HG03571 (cell line): ENCODE measurements around the gene ARRB1.
"Not testable (repeated sequence)": the region's sequence is repeated elsewhere in the genome, so short reads cannot be mapped to it uniquely, and the experiment has no call there.

Source experiments
- ATAC-seq: cut with Tn5 transposase; IDR thresholded peaks from one replicate; pipeline ENCODE4 v1.9.1; 2021; ENCODE audit not compliant: unreplicated experiment

The ARRB1 gene

GRCh38 chr11:75344761-75345454 is 6.6 kb downstream of the ARRB1 start:
- no peak for ATAC-seq

GRCh38 chr11:75344186-75344585 is 7.3 kb downstream of the ARRB1 start:
- no peak for ATAC-seq

GRCh38 chr11:75342966-75343870 is 8.2 kb downstream of the ARRB1 start:
- no peak for ATAC-seq

GRCh38 chr11:75342231-75342918 is 9.1 kb downstream of the ARRB1 start:
- ATAC-seq = no peak

- no peak for ATAC-seq
Measured at GRCh38 chr11:75341612-75342011, 9.8 kb downstream of the ARRB1 start.

GRCh38 chr11:75339685-75340409 is 11.6 kb downstream of the ARRB1 start:
- no peak for ATAC-seq

GRCh38 chr11:75338516-75339208 is 12.8 kb downstream of the ARRB1 start:
- ATAC-seq = no peak

- ATAC-seq = no peak
Measured at GRCh38 chr11:75337195-75337654, 14.2 kb downstream of the ARRB1 start.

- no peak for ATAC-seq
Measured at GRCh38 chr11:75334976-75335375, 16.5 kb downstream of the ARRB1 start.

GRCh38 chr11:75334402-75334891 is 17.0 kb downstream of the ARRB1 start:
- no peak for ATAC-seq

GRCh38 chr11:75333807-75334140 is 17.7 kb downstream of the ARRB1 start:
- ATAC-seq = no peak

- no peak for ATAC-seq
Measured at GRCh38 chr11:75333022-75333806, 18.2 kb downstream of the ARRB1 start.

GRCh38 chr11:75331761-75332160 is 19.7 kb downstream of the ARRB1 start:
- ATAC-seq = not testable (repeated sequence)

- not testable (repeated sequence) for ATAC-seq
Measured at GRCh38 chr11:75331304-75331703, 20.2 kb downstream of the ARRB1 start.

GRCh38 chr11:75330886-75331285 is 20.6 kb downstream of the ARRB1 start:
- ATAC-seq = not testable (repeated sequence)

GRCh38 chr11:75330291-75330690 is 21.2 kb downstream of the ARRB1 start:
- ATAC-seq = no peak

GRCh38 chr11:75328426-75329277 is 22.8 kb downstream of the ARRB1 start:
- ATAC-seq = no peak

- ATAC-seq = no peak
Measured at GRCh38 chr11:75326439-75326810, 25.0 kb downstream of the ARRB1 start.
